Hepatocyte (in vitro differentiated cells): ENCODE measurements around the gene UBXN2A. TPM values are rescaled to one million over a fixed set of nuclear protein-coding genes. Genes with fewer than 3 reads are reported as not detected.

Source experiments
- DNase-seq: peaks from one replicate; pipeline ENCODE4 v3.0.0-alpha.2; 2016; ENCODE audit warnings: low spot score
- H2AFZ ChIP-seq: fragments of 200-600 bp; sonication (generic); 2 replicates; pipeline ENCODE4 v1.6.0; 2016; ENCODE audit warnings: antibody characterized with exemption, mild to moderate bottlenecking
- H3K27ac ChIP-seq: fragments of 200-600 bp; sonication (generic); 2 replicates; pipeline ENCODE4 v1.5.1; 2016; ENCODE audit warnings: mild to moderate bottlenecking
- H3K27me3 ChIP-seq: fragments of 200-600 bp; sonication (generic); 2 replicates; pipeline ENCODE4 v1.6.1; 2016
- H3K36me3 ChIP-seq: fragments of 200-600 bp; sonication (generic); replicated peaks from 2 replicates; pipeline ENCODE4 v1.5.1; 2016; ENCODE audit warnings: low read depth; ENCODE audit not compliant: insufficient read depth
- H3K4me1 ChIP-seq: fragments of 200-600 bp; sonication (generic); 2 replicates; pipeline ENCODE4 v1.5.1; 2016; ENCODE audit warnings: mild to moderate bottlenecking, moderate library complexity; ENCODE audit not compliant: insufficient read depth
- H3K4me2 ChIP-seq: fragments of 200-600 bp; sonication (generic); 2 replicates; pipeline ENCODE4 v1.6.0; 2016
- H3K4me3 ChIP-seq: fragments of 200-600 bp; sonication (generic); 2 replicates; pipeline ENCODE4 v1.5.1; 2016; ENCODE audit warnings: mild to moderate bottlenecking
- H3K79me2 ChIP-seq: fragments of 200-600 bp; sonication (generic); 2 replicates; pipeline ENCODE4 v1.6.0; 2017; ENCODE audit warnings: mild to moderate bottlenecking
- H3K9me2 ChIP-seq: fragments of 200-600 bp; sonication (generic); replicated peaks from 2 replicates; pipeline ENCODE4 v1.6.0; 2017; ENCODE audit warnings: mild to moderate bottlenecking; ENCODE audit not compliant: insufficient read depth
- H3K9me3 ChIP-seq: fragments of 200-600 bp; sonication (generic); 2 replicates; pipeline ENCODE4 v1.5.1; 2016; ENCODE audit warnings: low read depth, mild to moderate bottlenecking
- H4K20me1 ChIP-seq: fragments of 200-600 bp; sonication (generic); 2 replicates; pipeline ENCODE4 v1.6.0; 2016; ENCODE audit warnings: mild to moderate bottlenecking; ENCODE audit not compliant: insufficient read depth, poor library complexity, severe bottlenecking
- EZH2 ChIP-seq: fragments of 200-600 bp; sonication (generic); IDR thresholded peaks from 2 replicates; pipeline ENCODE4 v1.6.1; 2016; ENCODE audit warnings: antibody characterized with exemption, mild to moderate bottlenecking, borderline replicate concordance
- EZH2phosphoT487 ChIP-seq: fragments of 200-600 bp; sonication (generic); IDR thresholded peaks from one replicate; pipeline ENCODE4 v1.6.1; 2018; ENCODE audit warnings: antibody characterized with exemption, mild to moderate bottlenecking, low read depth, moderate library complexity; ENCODE audit not compliant: unreplicated experiment, severe bottlenecking
- WGBS: methylation state at CpG from one replicate; pipeline ENCODE4 v1.1.6; 2016; ENCODE audit warnings: low lambda C conversion rate; ENCODE audit errors: missing lambda C conversion rate; 5-methylcytosine and 5-hydroxymethylcytosine counted together
- polyA plus RNA-seq: library from polyadenylated mRNA; unstranded; fragments of >200 nt; fragmentation: Nextera tagmentation; extraction: Ambion mirVana; gene quantifications from 2 replicates; pipeline ENCODE4 v1.2.1, GENCODE V29; 2016
- total RNA-seq: library from RNA; depleted of rRNA; stranded (reverse); fragments of >200 nt; gene quantifications from 2 replicates; pipeline ENCODE4 v1.2.3, GENCODE V29; 2014
- TF ChIP-seq, protein P1 (sequence below): fragments of 200-600 bp; sonication (generic); IDR thresholded peaks from 2 replicates; pipeline ENCODE4 v1.5.1; 2016; ENCODE audit warnings: antibody characterized with exemption, mild to moderate bottlenecking; ENCODE audit not compliant: poor library complexity

The UBXN2A gene
- total and polyA plus RNA-seq, 2 experiments from 2014 or later: 15.9 to 16.4 TPM

DNA sequence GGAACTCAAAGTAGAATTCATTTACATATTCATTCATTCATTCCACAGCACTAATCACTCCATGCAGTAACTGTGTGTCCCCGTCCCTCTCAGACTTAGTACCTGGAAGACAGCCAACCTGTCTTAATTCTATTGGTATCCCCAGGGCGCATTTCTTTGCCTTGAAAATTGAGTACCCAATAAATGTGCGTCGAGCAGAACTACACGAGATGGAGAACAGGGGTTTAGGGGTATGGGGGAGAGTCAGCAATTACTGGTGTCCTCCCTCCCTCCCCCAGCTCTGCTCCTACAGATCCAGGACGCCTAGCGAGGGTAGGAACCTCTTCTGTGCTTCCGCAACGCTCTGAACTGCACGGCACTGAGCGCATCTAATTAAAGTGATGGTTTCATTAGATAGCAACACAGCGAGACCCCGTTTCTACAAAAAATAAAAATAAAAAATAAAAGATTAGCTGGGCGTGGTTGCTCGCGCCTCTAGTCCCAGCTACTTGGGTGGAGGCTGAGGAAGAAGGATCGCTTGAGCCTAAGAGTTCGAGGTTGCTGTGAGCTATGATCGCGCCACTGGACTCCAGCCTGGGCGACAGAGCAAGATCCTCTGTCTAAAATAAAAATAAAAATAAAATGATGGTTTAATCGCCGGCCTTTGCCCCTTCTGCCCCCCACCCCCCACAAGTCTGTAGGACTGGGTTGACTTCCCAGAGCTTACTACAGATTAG is 108.7 kb downstream of the UBXN2A start:
- peak overlapping the region; percentile 87 for H3K4me2 ChIP-seq
- WGBS: 49% methylated on average over 23 of the region's 23 CpGs
- H4K20me1 ChIP-seq: no peaks in the 10 kb centered on the region
- H3K4me3 ChIP-seq: peak overlapping the region; percentile 94
- no peaks in the 10 kb centered on the region for H3K27me3 ChIP-seq
- peaks cover 10% of the 10 kb centered on the region for H3K4me1 ChIP-seq
- H3K79me2 ChIP-seq: peaks cover 5% of the 10 kb centered on the region
- H3K9me3 ChIP-seq: no peaks in the 10 kb centered on the region
- no peaks in the 10 kb centered on the region for H3K36me3 ChIP-seq
- TF ChIP-seq, protein P1, sequence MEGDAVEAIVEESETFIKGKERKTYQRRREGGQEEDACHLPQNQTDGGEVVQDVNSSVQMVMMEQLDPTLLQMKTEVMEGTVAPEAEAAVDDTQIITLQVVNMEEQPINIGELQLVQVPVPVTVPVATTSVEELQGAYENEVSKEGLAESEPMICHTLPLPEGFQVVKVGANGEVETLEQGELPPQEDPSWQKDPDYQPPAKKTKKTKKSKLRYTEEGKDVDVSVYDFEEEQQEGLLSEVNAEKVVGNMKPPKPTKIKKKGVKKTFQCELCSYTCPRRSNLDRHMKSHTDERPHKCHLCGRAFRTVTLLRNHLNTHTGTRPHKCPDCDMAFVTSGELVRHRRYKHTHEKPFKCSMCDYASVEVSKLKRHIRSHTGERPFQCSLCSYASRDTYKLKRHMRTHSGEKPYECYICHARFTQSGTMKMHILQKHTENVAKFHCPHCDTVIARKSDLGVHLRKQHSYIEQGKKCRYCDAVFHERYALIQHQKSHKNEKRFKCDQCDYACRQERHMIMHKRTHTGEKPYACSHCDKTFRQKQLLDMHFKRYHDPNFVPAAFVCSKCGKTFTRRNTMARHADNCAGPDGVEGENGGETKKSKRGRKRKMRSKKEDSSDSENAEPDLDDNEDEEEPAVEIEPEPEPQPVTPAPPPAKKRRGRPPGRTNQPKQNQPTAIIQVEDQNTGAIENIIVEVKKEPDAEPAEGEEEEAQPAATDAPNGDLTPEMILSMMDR: no peak
- TF ChIP-seq EZH2 (no peak), EZH2phosphoT487 (no peak)
- H3K27ac ChIP-seq: no peak overlapping the region
- H3K9me2 ChIP-seq: no peaks in the 10 kb centered on the region
- H2AFZ ChIP-seq: peak overlapping the region; percentile 81
- DNase-seq: no peak

DNA sequence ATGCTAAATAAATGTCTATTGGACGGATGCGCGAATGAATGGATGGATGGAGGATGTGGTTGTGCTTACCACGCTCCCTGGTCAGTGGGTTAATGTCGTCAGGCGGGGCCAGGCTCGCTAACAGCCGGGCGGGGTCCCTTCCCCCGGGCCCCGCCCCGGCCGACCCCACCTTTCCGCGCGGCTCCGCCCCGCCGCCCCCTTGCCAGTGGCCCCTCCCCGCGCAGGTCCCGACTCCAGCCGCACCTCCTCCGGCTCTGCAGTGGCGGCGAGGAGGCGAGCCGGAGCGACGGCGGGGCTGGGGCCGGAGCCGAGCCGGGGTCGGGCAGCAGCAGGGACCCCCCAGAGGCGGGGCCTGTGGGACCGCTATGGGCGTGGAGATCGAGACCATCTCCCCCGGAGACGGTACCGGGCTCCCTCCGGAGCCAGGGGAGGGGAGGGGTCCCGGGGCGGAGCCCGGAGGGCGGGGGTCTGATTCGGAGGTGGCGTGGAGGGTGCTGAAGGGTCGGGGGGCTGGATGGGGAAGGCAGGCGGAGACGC is 109.3 kb downstream of the UBXN2A start, which contains the start of gene FKBP1B:
FKBP1B (plus strand) TSS at position 257 of the 537 bp plus-strand sequence; CDS start at position 366, 109 bp downstream.
- Histone ChIP-seq H3K9me2 (no peaks in the 10 kb centered on the region), H2AFZ (peak within 1 kb of the TSS; percentile 81), H3K4me1 (peaks cover 10% of the 10 kb centered on the region), H3K4me3 (peak within 1 kb of the TSS; percentile 94), H3K79me2 (peaks cover 5% of the 10 kb centered on the region), H4K20me1 (no peaks in the 10 kb centered on the region), H3K4me2 (peak within 1 kb of the TSS; percentile 87), H3K27me3 (no peaks in the 10 kb centered on the region), H3K36me3 (no peaks in the 10 kb centered on the region), H3K27ac (no peak within 1 kb of the TSS), H3K9me3 (no peaks in the 10 kb centered on the region)
- 0% methylated on average over 16 of the region's 52 CpGs for WGBS
- DNase-seq: peak; percentile 82
- TF ChIP-seq EZH2phosphoT487 (no peak), EZH2 (no peak)
- TF ChIP-seq, protein P1: no peak

GRCh38 chr2:24050041-24050979 is 110.0 kb downstream of the UBXN2A start:
- H3K27me3 ChIP-seq: no peaks in the 10 kb centered on the region
- no peaks in the 10 kb centered on the region for H4K20me1 ChIP-seq
- peak; percentile 32 for DNase-seq
- TF ChIP-seq EZH2phosphoT487 (no peak), EZH2 (no peak)
- TF ChIP-seq, protein P1: no peak
- peaks cover 10% of the 10 kb centered on the region for H3K4me1 ChIP-seq
- H3K4me3 ChIP-seq: peak overlapping the region; percentile 94
- 6% methylated on average over 24 of the region's 47 CpGs for WGBS
- H3K4me2 ChIP-seq: peak overlapping the region; percentile 87
- H3K79me2 ChIP-seq: peaks cover 5% of the 10 kb centered on the region
- H3K9me3 ChIP-seq: no peaks in the 10 kb centered on the region
- H2AFZ ChIP-seq: peak overlapping the region; percentile 81
- no peak overlapping the region for H3K27ac ChIP-seq
- H3K36me3 ChIP-seq: no peaks in the 10 kb centered on the region
- H3K9me2 ChIP-seq: no peaks in the 10 kb centered on the region
